Left forelimb (tissue), 1 donor: ENCODE data around the gene FAM184B.

Source experiments
- DNase-seq: peaks from one replicate; pipeline ENCODE4 v3.0.0-alpha.2; 2018; ENCODE audit warnings: low spot score

Gene FAM184B

DNA sequence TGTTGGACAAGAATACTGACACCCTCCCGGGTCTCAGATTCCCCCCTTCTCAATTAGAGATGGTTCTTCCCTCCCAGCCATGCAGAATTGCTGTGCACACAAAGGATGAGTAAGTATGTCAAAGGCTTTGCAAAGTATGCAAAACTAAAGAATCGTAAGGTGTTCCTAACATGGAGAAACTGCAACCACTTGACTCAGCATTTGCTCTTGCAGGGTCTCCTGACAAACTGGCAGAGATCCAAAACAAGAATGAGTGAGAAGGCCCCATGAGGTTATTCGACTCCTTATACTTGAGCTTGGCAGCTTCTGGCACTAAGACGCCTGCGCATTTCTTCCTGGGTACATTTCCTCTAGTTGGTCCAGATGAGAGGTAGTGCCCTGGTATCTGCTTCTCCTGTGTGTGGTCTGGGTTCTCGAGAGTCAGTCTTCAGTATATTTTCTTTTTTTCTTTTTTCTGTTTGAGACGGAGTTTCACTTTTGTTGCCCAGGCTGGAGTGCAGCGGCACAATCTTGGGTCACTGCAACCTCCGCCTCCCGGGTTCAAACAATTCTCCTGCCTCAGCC, 8.2 kb downstream of the FAM184B start:
- no peak for DNase-seq

DNA sequence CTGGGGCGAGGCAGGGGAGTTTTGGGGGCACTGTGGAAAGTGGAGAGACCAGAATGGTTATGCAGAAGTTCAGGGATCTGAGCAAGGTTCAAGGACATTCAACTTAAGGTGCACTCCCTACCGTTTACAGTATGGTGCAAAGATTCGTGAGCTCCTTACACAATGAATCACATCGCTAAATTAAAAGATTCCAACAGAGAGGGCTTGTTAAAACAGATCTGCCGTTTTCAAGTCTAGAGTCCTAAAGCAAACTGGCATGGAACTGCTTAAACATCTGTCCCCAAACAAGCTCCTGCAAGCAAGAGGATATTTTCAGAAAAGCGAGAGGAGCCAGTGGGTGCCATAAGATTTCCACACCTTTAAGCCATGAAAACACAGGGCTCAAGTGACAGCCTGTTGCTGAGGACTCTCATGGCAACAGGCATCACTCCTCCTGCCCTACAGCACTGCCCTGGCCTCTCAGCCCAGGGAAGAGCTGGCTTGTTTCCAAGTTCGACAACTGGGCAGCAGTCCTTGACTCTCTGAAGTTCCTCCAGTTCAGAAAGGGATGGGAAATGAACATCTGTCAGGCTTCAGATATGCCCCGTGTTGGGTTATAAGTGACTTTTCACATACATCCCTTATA, 10.0 kb downstream of the FAM184B start:
- DNase-seq: no peak

DNA sequence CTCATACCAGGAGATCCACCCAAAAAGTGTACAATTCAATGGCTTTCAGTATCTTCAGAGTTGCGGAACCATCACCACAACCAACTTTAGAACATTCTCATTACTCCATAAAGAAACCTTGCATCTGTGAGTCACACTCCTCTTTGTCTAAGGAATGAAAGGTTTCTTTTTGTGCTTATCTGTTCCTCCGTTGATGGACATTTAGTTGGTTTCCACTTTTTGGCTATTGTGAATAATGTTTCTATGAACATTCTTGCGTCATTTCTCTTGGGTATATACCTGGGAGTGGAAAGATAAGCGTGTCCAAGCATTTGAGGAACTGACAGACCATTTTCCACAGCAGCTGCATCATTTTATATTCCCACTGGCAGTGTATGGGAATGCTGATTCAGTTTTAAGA, 10.6 kb downstream of the FAM184B start:
- no peak for DNase-seq

DNA sequence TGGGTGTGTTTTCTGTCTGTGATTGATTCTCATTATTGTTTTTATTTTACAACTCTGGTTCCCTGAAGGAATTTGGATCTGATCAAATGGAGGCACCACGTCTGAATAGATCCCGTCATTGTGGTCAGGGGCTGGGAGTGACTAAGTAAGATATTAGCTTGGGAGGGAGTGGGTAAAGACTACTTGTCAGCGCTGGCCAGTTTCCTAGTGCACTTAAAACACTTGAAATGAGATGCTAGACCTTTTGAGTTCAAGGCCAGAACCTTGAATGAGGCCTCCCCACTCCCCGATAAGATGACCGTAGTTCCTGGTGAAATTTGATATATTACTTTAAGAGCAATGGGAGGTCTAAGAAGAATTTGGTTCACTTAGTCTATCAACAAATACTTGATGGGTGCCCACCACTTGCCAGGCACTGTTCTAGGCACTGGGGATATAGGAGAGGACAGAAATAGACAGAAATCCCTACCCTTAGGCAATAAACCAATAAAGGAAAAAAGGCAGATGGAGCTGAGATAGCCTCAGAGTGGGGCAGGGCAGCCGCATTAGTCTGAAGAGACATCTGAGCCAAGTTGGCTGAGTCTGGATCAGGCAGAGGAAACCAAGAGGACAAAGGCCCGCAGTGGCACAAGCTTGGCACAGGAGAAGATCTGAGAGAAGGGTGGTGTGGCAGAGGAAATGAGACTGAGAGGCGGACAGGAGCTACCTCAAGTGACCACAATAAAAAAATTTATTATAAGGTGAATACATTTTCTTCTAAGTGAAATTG, 11.8 kb downstream of the FAM184B start:
- DNase-seq: no peak

DNA sequence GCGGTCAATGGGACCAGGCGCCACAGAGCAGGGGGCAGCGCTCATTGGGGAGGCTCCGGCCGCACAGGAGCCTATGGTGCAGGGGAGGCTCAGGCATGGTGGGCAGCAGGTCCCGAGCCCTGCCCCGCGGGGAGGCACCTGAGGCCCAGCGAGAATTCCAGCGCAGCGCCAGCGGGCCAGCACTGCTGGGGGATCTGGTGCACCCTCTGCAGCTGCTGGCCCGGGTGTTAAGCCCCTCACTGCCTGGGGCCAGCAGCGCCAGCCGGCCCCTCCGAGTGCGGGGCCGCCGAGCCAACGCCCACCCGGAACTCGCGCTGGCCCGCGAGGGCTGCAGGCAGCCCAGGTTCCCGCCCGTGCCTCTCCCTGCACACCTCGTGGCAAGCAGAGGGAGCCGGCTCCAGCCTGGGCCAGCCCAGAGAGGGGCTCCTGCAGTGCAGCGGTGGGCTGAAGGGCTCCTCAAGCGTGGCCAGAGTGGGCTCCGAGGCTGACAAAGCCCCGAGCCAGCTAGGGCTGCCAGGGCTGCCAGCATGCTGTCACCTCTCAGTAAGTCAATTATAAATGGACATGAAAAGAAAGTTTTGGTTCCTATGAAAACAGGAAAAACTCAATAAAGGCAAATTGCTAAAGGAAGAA, 14.5 kb downstream of the FAM184B start:
- DNase-seq: no peak

DNA sequence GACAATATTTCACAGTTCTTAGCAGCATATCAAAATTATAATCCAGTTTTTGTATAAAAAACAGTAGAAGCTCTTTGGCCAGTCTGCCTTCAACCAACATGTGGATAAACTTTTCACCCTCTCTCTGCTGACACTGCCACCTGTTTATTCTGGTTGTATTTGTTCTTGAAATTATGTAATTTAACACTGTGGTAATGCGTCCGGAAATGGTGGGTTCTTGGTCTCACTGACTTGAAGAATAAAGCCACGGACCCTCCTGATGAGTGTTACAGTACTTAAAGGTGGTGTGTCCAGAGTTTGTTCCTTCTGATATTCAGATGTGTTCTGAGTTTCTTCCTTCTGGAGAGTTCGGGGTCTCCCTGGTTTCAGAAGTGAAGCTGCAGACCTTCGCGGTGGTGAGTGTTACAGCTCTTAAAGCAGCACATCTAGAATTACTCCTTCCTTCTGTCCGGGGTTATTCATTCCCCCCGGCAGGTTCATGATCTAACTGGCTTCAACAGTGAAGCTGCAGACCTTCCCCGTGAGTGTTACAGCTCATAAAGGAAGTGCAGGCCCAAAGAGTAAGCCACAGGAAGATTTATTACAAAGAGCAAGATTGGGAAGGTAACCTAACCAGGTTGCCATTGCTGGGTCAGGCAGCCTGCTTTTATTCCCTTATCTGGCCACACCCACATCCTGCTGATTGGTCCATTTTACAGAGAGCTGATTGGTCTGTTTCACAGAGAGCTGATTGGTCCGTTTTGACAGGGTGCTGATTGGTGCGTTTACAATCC, 15.7 kb downstream of the FAM184B start:
- no peak for DNase-seq

DNA sequence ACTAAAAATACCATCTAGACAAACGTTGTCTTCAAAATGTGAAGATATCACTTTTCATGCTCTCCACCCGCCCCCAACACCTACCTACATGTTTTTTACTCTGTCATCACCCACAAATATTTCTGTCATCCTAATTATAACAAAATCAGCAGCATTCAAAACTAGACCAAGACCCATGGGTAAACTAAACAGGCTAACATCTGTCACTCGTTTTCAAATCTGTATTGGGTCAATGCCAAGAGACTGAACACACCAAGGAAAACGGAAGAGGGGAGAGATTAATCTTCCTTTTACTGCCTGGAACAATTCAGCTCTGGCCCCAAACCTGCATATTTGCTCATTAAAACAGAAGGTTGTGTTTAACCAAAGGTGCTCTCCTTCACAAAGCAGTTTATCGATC, 17.5 kb downstream of the FAM184B start:
- DNase-seq: no peak

DNA sequence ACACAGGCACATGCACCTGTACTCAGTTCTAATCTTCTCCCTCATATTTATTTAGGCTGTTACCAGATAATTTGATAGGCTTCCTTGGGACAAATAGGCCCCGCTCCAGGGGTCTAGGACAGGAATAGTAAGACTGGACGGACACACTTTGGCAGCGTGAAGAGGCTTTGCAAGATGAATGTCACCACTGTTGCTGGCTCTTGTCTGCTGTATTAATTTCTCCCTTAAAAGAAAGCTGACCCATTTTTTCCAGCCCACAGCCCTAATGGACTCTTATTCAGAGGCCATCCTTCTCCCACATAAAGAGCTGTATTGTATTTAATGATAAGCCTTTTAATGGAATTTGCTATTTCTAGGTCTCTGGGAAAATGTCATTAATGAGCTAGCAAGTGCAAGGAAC, 18.0 kb downstream of the FAM184B start:
- DNase-seq: no peak

DNA sequence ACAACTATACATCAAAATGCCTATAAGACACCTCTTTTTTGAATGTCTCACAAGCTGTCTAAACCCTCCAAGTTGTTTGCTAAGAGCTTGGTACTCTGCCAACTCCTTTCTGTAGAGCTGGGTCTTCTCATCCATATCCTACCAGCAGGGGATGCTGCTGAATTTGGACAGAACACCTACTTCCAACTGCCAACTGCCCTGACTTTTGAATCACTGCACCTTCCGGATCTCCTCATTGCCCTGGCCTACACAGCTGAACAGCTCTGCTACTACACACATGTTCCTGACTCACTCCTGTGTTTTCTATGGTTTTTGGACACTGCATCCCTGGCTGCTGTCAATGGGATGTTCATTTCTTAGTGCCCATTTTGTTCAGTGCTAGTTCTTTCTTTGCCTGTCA, 18.7 kb downstream of the FAM184B start:
- DNase-seq: no peak

DNA sequence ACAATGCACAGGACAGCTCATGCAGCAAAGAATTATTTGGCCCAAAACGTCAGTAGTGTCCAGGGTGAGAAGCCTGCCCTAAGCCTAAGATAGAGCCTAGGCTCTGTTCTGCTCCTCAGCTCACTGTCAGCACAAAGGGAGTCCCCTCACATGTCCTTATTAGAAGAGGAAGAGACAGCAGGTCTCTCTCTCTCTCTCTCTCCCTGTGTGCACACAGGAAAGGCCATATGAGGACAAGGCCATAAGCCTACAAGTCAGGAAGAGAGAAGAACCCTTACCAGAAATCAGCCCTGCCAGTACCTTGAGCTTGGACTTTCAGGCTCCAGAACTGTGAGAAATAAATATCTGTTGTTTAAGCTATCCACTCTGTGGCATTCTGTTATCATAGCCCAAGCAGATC, 20.4 kb downstream of the FAM184B start:
- DNase-seq: no peak

DNA sequence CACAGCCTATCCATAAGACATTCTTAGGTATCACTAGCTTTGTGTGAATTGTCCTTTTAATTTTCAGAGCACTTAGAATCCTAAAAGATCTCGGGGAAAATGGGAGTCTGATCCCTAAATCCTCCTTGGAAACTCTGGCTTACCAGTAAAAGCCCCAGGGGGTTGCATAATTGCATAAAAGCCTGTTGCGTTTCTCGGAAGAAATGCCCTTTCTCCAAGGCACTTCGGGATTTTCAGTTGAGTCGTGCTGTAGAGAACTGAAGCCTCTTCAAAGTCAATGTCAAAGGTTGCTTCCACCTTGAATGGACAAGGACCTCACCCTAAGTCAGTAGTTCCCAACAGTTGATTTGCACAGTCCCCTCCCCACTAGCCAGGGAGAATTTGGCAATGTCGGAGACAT, 20.8 kb downstream of the FAM184B start:
- DNase-seq: no peak

DNA sequence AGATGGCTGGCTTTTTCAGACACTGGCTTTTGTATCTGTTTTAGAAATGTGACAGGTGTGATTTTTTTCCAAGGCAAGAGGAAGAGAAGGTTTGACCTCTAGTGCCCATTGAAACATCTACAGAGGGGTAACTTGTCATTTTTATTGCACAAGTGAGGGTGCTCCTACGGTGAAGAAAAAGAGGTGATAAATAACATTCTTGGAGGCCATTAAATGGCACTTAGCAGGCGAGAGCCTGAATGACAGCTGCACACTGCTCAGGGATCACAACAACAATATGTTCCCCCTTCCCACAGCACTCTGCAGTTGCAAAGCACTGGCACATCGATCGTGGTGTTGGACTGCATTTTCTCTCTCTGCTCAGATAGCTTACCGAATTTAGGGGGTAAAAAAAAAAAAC, 22.9 kb downstream of the FAM184B start:
- no peak for DNase-seq

DNA sequence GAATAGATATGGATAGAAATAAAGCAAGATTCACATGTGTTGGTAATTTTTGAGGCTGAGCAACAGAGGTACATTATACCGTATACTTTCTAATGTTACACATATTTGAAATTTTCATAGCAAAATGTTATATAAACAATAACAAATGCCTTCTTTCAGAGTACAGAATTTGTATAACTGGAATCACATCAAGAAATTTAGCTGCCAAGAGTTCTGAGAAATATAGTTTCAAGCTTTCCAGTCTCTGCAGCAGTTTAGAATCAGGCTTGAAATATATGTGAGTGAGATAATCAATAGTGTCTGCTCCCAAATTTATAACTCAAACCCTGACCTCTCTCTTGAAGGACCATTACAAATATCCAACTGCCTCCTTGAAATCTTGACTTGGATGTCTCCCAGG, 23.8 kb downstream of the FAM184B start:
- no peak for DNase-seq

DNA sequence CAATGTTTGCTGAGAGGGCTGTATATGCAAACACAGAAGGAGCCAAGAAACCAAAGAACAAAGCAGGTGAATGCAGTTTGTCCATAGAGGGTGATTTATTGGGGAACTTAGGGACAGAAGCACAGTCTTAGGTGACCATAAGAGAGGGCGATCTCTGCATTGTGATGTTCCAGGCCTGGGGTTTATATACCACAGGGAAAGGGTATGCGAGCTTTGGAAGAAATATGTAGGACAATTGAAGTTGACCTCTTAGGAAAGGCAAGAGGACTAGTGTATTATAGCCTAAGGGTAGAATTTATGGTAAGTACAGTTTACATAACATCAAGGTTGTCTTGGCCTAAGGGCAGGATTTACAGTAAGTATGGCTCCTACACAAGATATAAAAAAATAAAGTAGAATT, 27.8 kb downstream of the FAM184B start:
- no peak for DNase-seq

DNA sequence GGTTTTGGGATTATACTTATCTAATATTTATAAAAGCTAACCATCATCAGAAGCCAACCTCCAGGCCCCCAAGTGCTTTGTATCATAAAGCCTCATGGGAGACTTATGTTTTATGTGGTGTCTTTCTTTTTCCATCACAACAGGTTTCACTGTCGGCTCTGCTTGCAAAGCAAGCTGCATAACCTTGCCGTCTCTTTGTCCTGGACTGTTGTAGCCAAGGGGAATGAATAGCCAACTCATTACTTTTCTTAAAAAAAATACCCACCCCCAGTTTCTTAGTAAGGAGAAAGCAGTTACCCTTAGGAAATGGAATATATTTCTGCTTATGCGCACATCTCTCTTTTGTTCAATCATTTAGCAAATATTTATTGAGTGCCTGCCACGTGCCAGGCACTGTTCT, 40.7 kb downstream of the FAM184B start:
- no peak for DNase-seq

DNA sequence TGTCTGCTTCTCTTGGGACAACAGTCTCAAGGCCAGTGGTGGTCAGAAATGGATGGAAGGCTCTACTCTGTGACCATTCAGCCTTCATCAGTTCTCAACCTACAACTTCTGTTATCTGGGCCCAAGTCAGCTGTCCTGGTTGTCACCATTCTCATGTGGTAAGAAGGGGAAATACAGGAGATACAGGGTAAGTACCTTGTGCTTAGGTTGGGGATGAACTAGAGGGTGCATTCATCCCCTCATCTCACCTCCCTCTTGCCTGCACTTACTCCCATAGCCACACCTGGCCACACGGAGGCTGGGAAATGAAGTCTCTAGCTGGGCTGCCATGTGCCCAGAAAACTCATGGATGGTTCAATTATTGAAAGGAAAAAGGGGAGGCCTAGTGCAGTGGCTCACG, 44.9 kb downstream of the FAM184B start:
- DNase-seq: no peak

DNA sequence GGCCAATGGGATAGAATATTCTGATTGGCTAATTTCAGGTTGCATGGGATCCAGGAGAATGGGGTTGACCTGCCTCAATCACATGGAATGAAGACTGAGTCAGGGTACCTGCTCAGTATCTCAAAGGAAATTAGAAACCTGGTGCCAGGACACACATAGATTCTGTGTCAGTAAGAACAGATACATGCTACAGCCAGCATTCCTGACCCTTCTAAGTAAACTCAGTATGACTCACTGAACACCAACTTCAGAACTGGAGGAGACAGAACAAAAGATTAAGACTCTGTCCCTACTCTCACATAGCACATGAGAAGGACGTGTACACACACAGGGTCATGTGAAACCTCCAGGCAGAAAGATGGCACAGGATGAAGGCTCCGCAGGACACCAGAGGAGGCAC, 54.5 kb downstream of the FAM184B start:
- DNase-seq: no peak

DNA sequence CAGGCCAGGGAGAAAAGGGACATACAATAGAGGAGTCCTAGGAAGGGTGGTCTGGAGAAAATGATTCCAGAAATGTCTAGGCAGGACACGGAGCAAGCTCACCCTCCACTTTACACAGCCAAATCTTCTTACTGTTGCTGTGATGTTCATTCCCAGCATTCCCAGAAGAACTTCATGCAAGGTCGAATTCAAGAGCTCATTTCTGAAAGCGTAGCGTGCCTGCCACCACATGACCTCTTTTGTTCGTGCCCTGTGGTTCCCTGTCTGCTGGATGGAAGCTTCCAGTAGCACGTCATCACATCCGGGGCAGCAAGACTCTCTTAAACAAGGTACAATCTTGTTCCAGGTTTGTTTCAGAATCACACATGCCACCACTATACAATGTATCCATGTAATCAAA, 57.8 kb downstream of the FAM184B start:
- DNase-seq: no peak

DNA sequence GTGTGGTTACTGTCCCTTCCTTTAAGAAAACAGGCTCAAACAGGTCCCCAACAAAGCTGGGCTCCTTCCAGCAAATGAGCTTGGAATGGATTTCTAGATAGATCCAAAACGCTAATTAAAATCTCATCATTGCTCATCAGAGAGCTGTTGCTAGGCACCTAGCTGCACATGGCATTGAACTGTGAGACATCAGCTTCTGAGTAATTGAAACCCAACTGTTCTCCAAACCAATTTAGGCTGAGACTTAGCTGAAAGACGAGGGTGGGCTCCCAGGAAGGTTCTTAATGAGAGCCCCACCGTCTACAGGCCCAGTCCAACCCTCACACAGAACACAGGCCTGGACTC, 59.1 kb downstream of the FAM184B start:
- no peak for DNase-seq

DNA sequence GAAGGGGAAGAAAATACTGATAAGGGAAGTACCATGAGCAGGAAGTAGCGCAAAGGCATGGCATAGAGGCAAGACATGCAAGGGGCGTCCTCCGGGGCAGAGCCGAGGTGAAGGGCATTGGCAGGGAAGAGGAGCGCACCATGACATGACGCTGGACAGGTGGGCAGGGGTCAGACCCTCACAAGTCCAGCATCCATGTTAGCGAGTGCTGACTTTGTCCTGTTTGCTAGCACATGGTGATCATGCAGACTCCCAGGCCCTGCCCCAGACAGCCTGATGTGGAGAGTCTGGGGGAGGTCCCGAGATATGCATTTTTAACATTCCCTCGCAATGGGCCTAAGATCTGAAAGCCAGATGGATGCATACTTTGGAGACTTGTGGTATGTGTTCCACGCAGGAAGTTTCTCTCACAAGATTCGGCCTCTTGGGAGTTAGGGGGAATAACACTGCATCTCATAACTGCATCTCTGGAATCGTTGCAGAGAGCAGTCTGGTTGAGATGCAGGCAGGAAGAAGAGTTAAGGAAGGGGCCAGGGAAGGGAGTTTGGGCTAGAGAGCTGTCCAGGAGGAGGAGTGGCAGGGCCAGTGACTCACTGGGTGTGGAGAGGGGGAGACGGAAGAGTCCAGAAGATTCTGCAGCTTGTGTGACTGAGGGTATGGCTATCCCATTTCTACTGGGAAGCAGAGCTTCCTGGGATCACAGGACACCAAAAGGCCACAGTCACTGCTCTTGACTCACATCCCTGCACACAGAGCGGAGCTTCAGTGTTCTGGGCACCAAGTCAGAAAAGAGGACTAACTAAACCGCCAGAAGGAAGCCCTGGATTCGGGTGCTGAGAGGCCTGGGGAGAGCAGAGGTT, 59.7 kb downstream of the FAM184B start:
- DNase-seq: no peak

DNA sequence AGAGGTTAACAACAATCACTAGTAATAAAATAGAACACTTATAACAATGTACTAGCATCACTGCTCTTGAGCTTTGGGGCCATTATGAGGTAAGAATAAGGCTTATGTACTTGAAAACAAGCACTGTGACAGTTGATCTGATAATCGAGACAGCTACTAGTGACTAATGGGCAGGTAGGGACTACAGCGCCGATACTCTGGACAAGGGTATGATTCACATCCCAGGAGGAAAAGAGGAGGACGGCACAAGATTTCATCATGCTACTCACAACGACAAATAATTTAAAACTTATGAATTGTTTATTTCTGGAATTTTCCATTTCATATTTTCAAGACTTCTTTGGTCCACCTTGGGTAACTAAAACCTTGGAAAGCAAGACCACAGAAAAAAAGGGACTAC, 62.3 kb downstream of the FAM184B start:
- no peak for DNase-seq

DNA sequence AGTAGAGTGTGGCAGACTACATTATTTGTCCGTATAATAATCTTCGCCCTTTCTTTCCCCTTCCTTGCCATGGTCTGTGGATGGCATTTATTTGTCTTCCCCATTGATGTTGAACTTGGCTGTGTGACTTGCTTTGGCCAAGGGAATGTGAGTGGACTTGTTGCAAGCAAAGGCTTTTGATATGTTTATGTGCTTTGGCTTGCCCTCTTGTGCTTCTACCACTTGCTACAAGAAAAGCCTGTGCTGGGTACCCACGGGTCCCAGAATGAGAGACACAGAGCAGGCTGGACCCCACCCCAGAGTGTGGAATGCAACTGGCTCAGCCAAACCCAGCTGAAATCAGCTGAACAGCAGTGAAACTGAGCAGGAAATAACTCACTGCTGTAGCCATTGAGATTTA, 63.0 kb downstream of the FAM184B start:
- DNase-seq: no peak
